GM12878 (cell line): ENCODE data around the gene KCNN3. TPM values are rescaled to one million over a fixed set of nuclear protein-coding genes. Genes with fewer than 3 reads are reported as not detected.

Source experiments
- ATAC-seq: fragments of 200-7000 bp; cut with Tn5 transposase; 3 replicates; pipeline ENCODE4 v1.9.1; 2020; ENCODE audit warnings: mild to moderate bottlenecking, moderate library complexity
- BruUV-seq: library from RNA; stranded (reverse); fragments of 400-500 nt; replicated peaks from 2 replicates; lab custom pipeline; 2021; lab: Mats Ljungman, UMichigan
- CTCF ChIA-PET: fragments of 300-600 bp; sonication (Branson Sonifier 250); formaldehyde crosslinking; extraction: SDS; loops from one replicate; lab custom pipeline; 2021; ENCODE audit warnings: inconsistent platforms; lab: Yijun Ruan, JAX
- POLR2A ChIA-PET: fragments of 350-600 bp; formaldehyde crosslinking; extraction: SDS; loops from one replicate; lab custom pipeline; 2021; ENCODE audit warnings: inconsistent platforms; lab: Charles Lee
- RAD21 ChIA-PET: fragments of 300-600 bp; sonication (Branson Sonifier 250); formaldehyde crosslinking; loops from one replicate; lab custom pipeline; 2023; ENCODE audit warnings: antibody characterized with exemption; ENCODE audit not compliant: unreplicated experiment; lab: Charles Lee
- SMC1A ChIA-PET: fragments of 300-600 bp; sonication (Branson Sonifier 250); formaldehyde crosslinking; loops from one replicate; lab custom pipeline; 2023; ENCODE audit not compliant: unreplicated experiment, uncharacterized antibody; lab: Charles Lee
- DNase-seq: peaks from one replicate; pipeline ENCODE4 v3.0.0-alpha.2; 2011; ENCODE audit warnings: low read depth, low spot score
- FAIRE-seq: peaks from 3 replicates; lab custom pipeline; 2011; peaks lifted over from hg19 to GRCh38; lab: Jason Lieb, UNC
- H2AFZ ChIP-seq: 2 replicates; pipeline ENCODE4 v1.6.0; 2011; ENCODE audit warnings: low read depth, low read length, control low read depth; ENCODE audit not compliant: control insufficient read depth
- H3K27ac ChIP-seq: 2 replicates; pipeline ENCODE4 v1.5.1; 2011; ENCODE audit warnings: control low read depth; ENCODE audit not compliant: control insufficient read depth, insufficient read depth
- H3K27me3 ChIP-seq, 2 experiments: replicated peaks in 1 of 2; 2 replicates each; pipeline versions ENCODE4 v1.6.0 to v1.6.1; 2011; ENCODE audit warnings: low read length in 1 of 2; ENCODE audit not compliant: control insufficient read depth in 2 of 2, insufficient read depth in 2 of 2
- H3K36me3 ChIP-seq, 2 experiments: 2 replicates each; pipeline ENCODE4 v1.5.1; 2011; ENCODE audit warnings: low read length in 1 of 2; ENCODE audit not compliant: control insufficient read depth in 2 of 2, insufficient read depth in 2 of 2
- H3K4me1 ChIP-seq: 2 replicates; pipeline ENCODE4 v1.6.1; 2011; ENCODE audit warnings: mild to moderate bottlenecking, low read length, moderate library complexity, mixed read lengths; ENCODE audit not compliant: control insufficient read depth, insufficient read depth
- H3K4me2 ChIP-seq: 2 replicates; pipeline ENCODE4 v1.6.0; 2011; ENCODE audit warnings: control low read depth; ENCODE audit not compliant: control insufficient read depth, insufficient read depth
- H3K4me3 ChIP-seq: fragments of 200-600 bp; sonication (generic); 2 replicates; pipeline ENCODE4 v1.5.1; 2016
- H3K79me2 ChIP-seq: 2 replicates; pipeline ENCODE4 v1.6.0; 2011; ENCODE audit warnings: low read length; ENCODE audit not compliant: control insufficient read depth, insufficient read depth
- H3K9ac ChIP-seq: 2 replicates; pipeline ENCODE4 v1.8.0; 2011; ENCODE audit warnings: low read length, control low read depth, mixed read lengths; ENCODE audit not compliant: control insufficient read depth, insufficient read depth
- H3K9me3 ChIP-seq: replicated peaks from 3 replicates; pipeline ENCODE4 v1.5.1; 2011; ENCODE audit warnings: mild to moderate bottlenecking, low read length; ENCODE audit not compliant: control insufficient read depth, insufficient read depth
- H4K20me1 ChIP-seq: 2 replicates; pipeline ENCODE4 v1.6.0; 2011; ENCODE audit not compliant: control insufficient read depth, insufficient read depth
- BRCA1 ChIP-seq: IDR thresholded peaks from 2 replicates; pipeline ENCODE4 v1.6.1; 2011; ENCODE audit warnings: low read depth, low read length, improper control_type of control experiment
- CBX3 ChIP-seq: fragments of 200-600 bp; sonication (generic); IDR thresholded peaks from 2 replicates; pipeline ENCODE4 v1.6.1; 2016; ENCODE audit warnings: low read depth, borderline replicate concordance
- CREB1 ChIP-seq: IDR thresholded peaks from 2 replicates; pipeline ENCODE4 v1.6.1; 2012; ENCODE audit warnings: low read depth, mild to moderate bottlenecking, inconsistent platforms
- EZH2 ChIP-seq: IDR thresholded peaks from 2 replicates; pipeline ENCODE4 v1.6.1; 2012; ENCODE audit warnings: low read depth, mild to moderate bottlenecking, control low read depth, inconsistent platforms, low read length, borderline replicate concordance; ENCODE audit not compliant: control insufficient read depth
- HDAC2 ChIP-seq: fragments of 200-600 bp; sonication (generic); IDR thresholded peaks from 2 replicates; pipeline ENCODE4 v1.6.1; 2017
- IKZF2 ChIP-seq, 2 experiments: fragments of 450-650 bp; IDR thresholded peaks; 2 replicates each; pipeline ENCODE4 v1.6.1; 2017; ENCODE audit warnings: mild to moderate bottlenecking in 2 of 2, moderate library complexity in 2 of 2
- JUNB ChIP-seq: IDR thresholded peaks from 2 replicates; pipeline ENCODE4 v1.6.1; 2016; ENCODE audit warnings: antibody characterized with exemption, mild to moderate bottlenecking
- JUND ChIP-seq: IDR thresholded peaks from 2 replicates; pipeline ENCODE4 v1.6.1; 2012; ENCODE audit warnings: low read depth, mild to moderate bottlenecking, low read length, improper control_type of control experiment, moderate library complexity
- NKRF ChIP-seq: fragments of 450-650 bp; conservative IDR thresholded peaks from 2 replicates; pipeline ENCODE4 v1.6.1; 2017; ENCODE audit warnings: mild to moderate bottlenecking, moderate library complexity
- NRF1 ChIP-seq: conservative IDR thresholded peaks from 2 replicates; pipeline ENCODE4 v1.6.1; 2011; ENCODE audit warnings: mild to moderate bottlenecking, low read depth, low read length, improper control_type of control experiment
- PAX8 ChIP-seq: fragments of 450-650 bp; IDR thresholded peaks from 2 replicates; pipeline ENCODE4 v1.6.1; 2017; ENCODE audit warnings: mild to moderate bottlenecking, moderate library complexity
- RCOR1 ChIP-seq: conservative IDR thresholded peaks from 2 replicates; pipeline ENCODE4 v1.6.1; 2012; ENCODE audit warnings: low read depth, low read length, improper control_type of control experiment
- SMC3 ChIP-seq: IDR thresholded peaks from 2 replicates; pipeline ENCODE4 v1.6.1; 2011; ENCODE audit warnings: low read length, improper control_type of control experiment, borderline replicate concordance
- ZNF592 ChIP-seq: fragments of 450-650 bp; IDR thresholded peaks from 2 replicates; pipeline ENCODE4 v1.6.1; 2017; ENCODE audit warnings: mild to moderate bottlenecking, moderate library complexity
- WGBS: methylation state at CpG from one replicate; pipeline ENCODE4 v1.1.6; 2016; ENCODE audit warnings: low lambda C conversion rate; ENCODE audit not compliant: insufficient replicate concordance, insufficient coverage; ENCODE audit errors: missing lambda C conversion rate; 5-methylcytosine and 5-hydroxymethylcytosine counted together
- in situ Hi-C: fragments of 300-500 bp; cut with MboI; formaldehyde crosslinking; loops from 9 replicates; pipeline ENCODE4 v1.14.3; 2018; ENCODE audit warnings: mixed read lengths
- intact Hi-C: fragments of 100-400 bp; cut with micrococcal nuclease; formaldehyde crosslinking; loops from one replicate; pipeline ENCODE4 v1.14.2; 2022; ENCODE audit not compliant: unreplicated experiment
- polyA plus RNA-seq, 11 experiments: library from polyadenylated mRNA; depleted of rRNA in 4 of 11; unstranded in 6 of 11; stranded (reverse) in 5 of 11; fragments of >200 nt; fragmentation: Nextera tagmentation in 4 of 11; fragmentation: Illumina TruSeq in 1 of 11; extraction: Ambion mirVana in 4 of 11; extraction: Trizol in 1 of 11; gene quantifications; 1 replicate in 1 of 11; 2 replicates in 10 of 11; pipeline versions ENCODE4 v1.2.1 to v1.2.3, GENCODE V29; 2011 to 2016; ENCODE audit warnings: inconsistent platforms in 2 of 11, missing spikeins in 2 of 11, low read depth in 1 of 11
- total RNA-seq, 4 experiments: library from RNA; depleted of rRNA in 3 of 4; stranded (reverse); fragments of >200 nt in 3 of 4; fragmentation: Illumina TruSeq in 1 of 4; extraction: Trizol in 1 of 4; gene quantifications; 2 replicates each; pipeline versions ENCODE4 v1.2.1 to v1.2.3, GENCODE V29; 2013 to 2021

Gene KCNN3
- total and polyA plus RNA-seq, 10 of the 15 experiments (the other 5 are each of a cell fraction or from before 2014, with no cell fraction given) = 3.5 to 26.4 (median 14.9) TPM

GRCh38 chr1:154756793-154757548 is 113.1 kb downstream of the KCNN3 start:
- ChIA-PET SMC1A (interaction anchor here (1.3 kb wide), 1 partner anchor 13 kb away, joined by 3 read pairs; no protein-coding TSS in a partner anchor), RAD21 (no interaction called here), POLR2A (no interaction called here), CTCF (interaction anchor here (1.0 to 1.1 kb wide), 2 partner anchors 11 to 122 kb away, joined by 3 read pairs; no protein-coding TSS in a partner anchor)
- Histone ChIP-seq H3K9me3 (no peaks in the 10 kb centered on the region), H3K4me3 (no peak overlapping the region), H4K20me1 (no peaks in the 10 kb centered on the region), H3K4me1 (no peaks in the 10 kb centered on the region), H3K4me2 (no peak overlapping the region), H2AFZ (no peak overlapping the region), H3K79me2 (no peaks in the 10 kb centered on the region), H3K27me3 (no peaks in the 10 kb centered on the region), H3K36me3 (peaks cover 3 to 4% of the 10 kb centered on the region in 2 experiments; a peak in 2 of 4 replicates), H3K27ac (no peak overlapping the region), H3K9ac (no peak overlapping the region)
- ATAC-seq = no peak
- BruUV-seq = no TSS peak
- 83% methylated on average over 5 of the region's 5 CpGs for WGBS
- intact Hi-C loops = no loop called here
- no peak for DNase-seq
- no peak for FAIRE-seq
- in situ Hi-C loops = no loop called here
- TF ChIP-seq NRF1 (no peak), BRCA1 (no peak), NKRF (no peak), CREB1 (no peak), ZNF592 (no peak), CBX3 (no peak), RCOR1 (no peak), HDAC2 (no peak), IKZF2 (IDR thresholded peaks at IDR 0.05) (no peak), JUNB (no peak), JUND (no peak), SMC3 (no peak), PAX8 (no peak), EZH2 (no peak)
- TF ChIP-seq, all 136 proteins: peak for 0
